Stimulated activated CD4-positive, alpha-beta T cell treated with anti-CD3 and anti-CD28 coated beads, Interleukin-1b, Interleukin-23, amount 100 ng/mL, for 1 hour (primary cell): ENCODE results near the gene COBL.

Source experiments
- DNase-seq, 2 donors: peaks; one replicate each; pipeline ENCODE4 v3.0.0-alpha.2; 2020; ENCODE audit warnings: low read depth in 2 of 2

The COBL gene

GRCh38 chr7:51276967-51277366 is 39.6 kb downstream of the COBL start:
- no peak for DNase-seq

- no peak for DNase-seq
Measured at GRCh38 chr7:51276091-51276605, 40.5 kb downstream of the COBL start.

- no peak for DNase-seq
Measured at GRCh38 chr7:51275532-51275931, 41.1 kb downstream of the COBL start.

GRCh38 chr7:51274955-51275354 is 41.7 kb downstream of the COBL start:
- DNase-seq = no peak

- no peak for DNase-seq
Measured at GRCh38 chr7:51274001-51274400, 42.6 kb downstream of the COBL start.

GRCh38 chr7:51273360-51273759 is 43.2 kb downstream of the COBL start:
- DNase-seq = no peak

GRCh38 chr7:51270965-51271364 is 45.6 kb downstream of the COBL start:
- no peak for DNase-seq

- no peak for DNase-seq
Measured at GRCh38 chr7:51269911-51270310, 46.7 kb downstream of the COBL start.

- DNase-seq = no peak
Measured at GRCh38 chr7:51269321-51269720, 47.3 kb downstream of the COBL start.

GRCh38 chr7:51268859-51269258 is 47.8 kb downstream of the COBL start:
- no peak for DNase-seq

GRCh38 chr7:51267169-51267568 is 49.4 kb downstream of the COBL start:
- no peak for DNase-seq

- no peak for DNase-seq
Measured at GRCh38 chr7:51265066-51265907, 51.3 kb downstream of the COBL start.

GRCh38 chr7:51263631-51264484 is 52.8 kb downstream of the COBL start:
- DNase-seq = no peak

- DNase-seq = no peak
Measured at GRCh38 chr7:51262796-51263531, 53.6 kb downstream of the COBL start.

- no peak for DNase-seq
Measured at GRCh38 chr7:51261950-51262795, 54.4 kb downstream of the COBL start.

- DNase-seq = no peak
Measured at GRCh38 chr7:51261117-51261835, 55.3 kb downstream of the COBL start.

GRCh38 chr7:51260516-51260915 is 56.1 kb downstream of the COBL start:
- no peak for DNase-seq

GRCh38 chr7:51259766-51260165 is 56.8 kb downstream of the COBL start:
- DNase-seq = no peak

GRCh38 chr7:51256916-51257315 is 59.7 kb downstream of the COBL start:
- DNase-seq = no peak

- DNase-seq = no peak
Measured at GRCh38 chr7:51256209-51256781, 60.3 kb downstream of the COBL start.
